Subcutaneous adipose tissue (tissue), 4 donors: ENCODE measurements around the gene PIP5K1B. TPM values are rescaled to one million over a fixed set of nuclear protein-coding genes. Genes with fewer than 3 reads are reported as not detected.

ENCODE experiments used
- CTCF ChIP-seq: fragments of 450-650 bp; IDR thresholded peaks from one replicate; pipeline ENCODE4 v1.5.1; 2016; ENCODE audit warnings: low read depth, mild to moderate bottlenecking, control low read depth, antibody characterized with exemption, moderate library complexity
- total RNA-seq, 4 donors: library from RNA; depleted of rRNA; stranded (reverse); fragments of >200 nt; gene quantifications; one replicate each; pipeline ENCODE4 v1.1.0, GENCODE V29; 2016

The PIP5K1B gene
- total RNA-seq, 4 donors from 2014 or later: 0.88 to 4.4 (median 1.4) TPM

GRCh38 chr9:68894502-68894901 is 189.5 kb downstream of the PIP5K1B start:
- TF ChIP-seq CTCF: no peak

GRCh38 chr9:68895741-68896478 is 190.9 kb downstream of the PIP5K1B start:
- no peak for TF ChIP-seq CTCF

GRCh38 chr9:68896486-68896885 is 191.4 kb downstream of the PIP5K1B start:
- TF ChIP-seq CTCF: no peak

- TF ChIP-seq CTCF: no peak
Measured at GRCh38 chr9:68897577-68898145, 192.6 kb downstream of the PIP5K1B start.

GRCh38 chr9:68898781-68899439 is 193.9 kb downstream of the PIP5K1B start:
- TF ChIP-seq CTCF: no peak

GRCh38 chr9:68904454-68904853 is 199.4 kb downstream of the PIP5K1B start:
- no peak for TF ChIP-seq CTCF

- TF ChIP-seq CTCF: no peak
Measured at GRCh38 chr9:68905129-68905528, 200.1 kb downstream of the PIP5K1B start.
